SKM-1 treated with dmso at 0.1 percent for 144 hours (cell line): Measurements from ENCODE around the gene CDH13.

Experiments used
- DNase-seq: peaks from one replicate; lab custom pipeline; 2025; ENCODE audit not compliant: unreplicated experiment; lab: John Stamatoyannopoulos, UW

Gene CDH13

GRCh38 chr16:82991966-82992675 lies 365.4 kb downstream of the CDH13 start:
- DNase-seq: no peak

GRCh38 chr16:82992786-82993185 lies 366.0 kb downstream of the CDH13 start:
- no peak for DNase-seq

- no peak for DNase-seq
These were observed 366.6 kb downstream of the CDH13 start for GRCh38 chr16:82993415-82993814.

- no peak for DNase-seq
These were observed 367.2 kb downstream of the CDH13 start for GRCh38 chr16:82993926-82994325.

- no peak for DNase-seq
These were observed 368.6 kb downstream of the CDH13 start for GRCh38 chr16:82995286-82995923.

GRCh38 chr16:82995924-82996441 lies 369.2 kb downstream of the CDH13 start:
- DNase-seq: no peak

GRCh38 chr16:82996814-82997213 lies 370.0 kb downstream of the CDH13 start:
- no peak for DNase-seq

GRCh38 chr16:82999711-83000110 lies 372.9 kb downstream of the CDH13 start:
- no peak for DNase-seq

GRCh38 chr16:83002351-83003334 lies 375.9 kb downstream of the CDH13 start:
- no peak for DNase-seq

- DNase-seq: no peak
These were observed 378.3 kb downstream of the CDH13 start for GRCh38 chr16:83004868-83005652.

- no peak for DNase-seq
These were observed 378.9 kb downstream of the CDH13 start for GRCh38 chr16:83005653-83006160.

- no peak for DNase-seq
These were observed 384.3 kb downstream of the CDH13 start for GRCh38 chr16:83010776-83011720.

GRCh38 chr16:83011939-83012338 lies 385.2 kb downstream of the CDH13 start:
- DNase-seq: no peak

GRCh38 chr16:83013071-83013470 lies 386.3 kb downstream of the CDH13 start:
- no peak for DNase-seq

- DNase-seq: no peak
These were observed 393.2 kb downstream of the CDH13 start for GRCh38 chr16:83019963-83020362.

- no peak for DNase-seq
These were observed 394.3 kb downstream of the CDH13 start for GRCh38 chr16:83021045-83021444.

GRCh38 chr16:83021746-83022145 lies 395.0 kb downstream of the CDH13 start:
- DNase-seq: no peak

- DNase-seq: no peak
These were observed 396.2 kb downstream of the CDH13 start for GRCh38 chr16:83023011-83023410.

GRCh38 chr16:83023640-83024039 lies 396.9 kb downstream of the CDH13 start:
- DNase-seq: no peak
